ENCODE measurements around the gene PLEKHG1.

PLEKHG1 gene

GRCh38 chr6:150617496-150618460 is 18.1 kb downstream of the PLEKHG1 start:
- no peak for DNase-seq (ENCODE audit: low read depth, low spot score)
- Histone ChIP-seq H3K4me3 (ENCODE audit: low read length) (no peak overlapping the region), H3K27me3 (ENCODE audit: control insufficient read depth, insufficient read depth, low read length) (no peaks in the 10 kb centered on the region), H3K4me1 (ENCODE audit: control insufficient read depth, insufficient read depth, low read length) (no peaks in the 10 kb centered on the region), H3K36me3 (ENCODE audit: control insufficient read depth, insufficient read depth, low read length) (no peaks in the 10 kb centered on the region), H3K9me3 (ENCODE audit: control insufficient read depth, insufficient read depth, low read length) (no peaks in the 10 kb centered on the region), H3K27ac (ENCODE audit: low read length) (no peak overlapping the region)
- no CpG with 5 or more reads among the region's 6 CpGs for WGBS (ENCODE audit: insufficient coverage, insufficient read length)

- no peak for DNase-seq (ENCODE audit: low read depth, low spot score)
- H3K27me3 ChIP-seq (ENCODE audit: control insufficient read depth, insufficient read depth, low read length), result no peaks in the 10 kb centered on the region
- no peaks in the 10 kb centered on the region; the same call in 1 of the 2 replicates for H3K4me1 ChIP-seq (ENCODE audit: control insufficient read depth, insufficient read depth, low read length)
- H3K9me3 ChIP-seq (ENCODE audit: control insufficient read depth, insufficient read depth, low read length), result no peaks in the 10 kb centered on the region
- H3K36me3 ChIP-seq (ENCODE audit: control insufficient read depth, insufficient read depth, low read length), result 0 out of 2 replicates have a peak, but pooled peaks cover 4% of the 10 kb centered on the region
- H3K4me3 ChIP-seq (ENCODE audit: low read length), result no peak overlapping the region
- WGBS (ENCODE audit: insufficient coverage, insufficient read length), result no CpG with 5 or more reads among the region's 3 CpGs
- H3K27ac ChIP-seq (ENCODE audit: low read length), result no peak overlapping the region
Measured at GRCh38 chr6:150619275-150619674, 19.6 kb downstream of the PLEKHG1 start.

- no CpG with 5 or more reads among the region's 3 CpGs for WGBS (ENCODE audit: insufficient coverage, insufficient read length)
- no peak overlapping the region for H3K4me3 ChIP-seq (ENCODE audit: low read length)
- H3K4me1 ChIP-seq (ENCODE audit: control insufficient read depth, insufficient read depth, low read length), result no peaks in the 10 kb centered on the region; the same call in 1 of the 2 replicates
- H3K36me3 ChIP-seq (ENCODE audit: control insufficient read depth, insufficient read depth, low read length), result 0 out of 2 replicates have a peak, but pooled peaks cover 4% of the 10 kb centered on the region
- H3K9me3 ChIP-seq (ENCODE audit: control insufficient read depth, insufficient read depth, low read length), result no peaks in the 10 kb centered on the region
- no peak for DNase-seq (ENCODE audit: low read depth, low spot score)
- H3K27ac ChIP-seq (ENCODE audit: low read length), result no peak overlapping the region
- no peaks in the 10 kb centered on the region for H3K27me3 ChIP-seq (ENCODE audit: control insufficient read depth, insufficient read depth, low read length)
Measured at GRCh38 chr6:150620244-150620643, 20.6 kb downstream of the PLEKHG1 start.

GRCh38 chr6:150620763-150621162 is 21.1 kb downstream of the PLEKHG1 start:
- no peaks in the 10 kb centered on the region for H3K27me3 ChIP-seq (ENCODE audit: control insufficient read depth, insufficient read depth, low read length)
- DNase-seq (ENCODE audit: low read depth, low spot score), result no peak
- WGBS (ENCODE audit: insufficient coverage, insufficient read length), result no CpG with 5 or more reads among the region's 2 CpGs
- no peak overlapping the region for H3K27ac ChIP-seq (ENCODE audit: low read length)
- H3K36me3 ChIP-seq (ENCODE audit: control insufficient read depth, insufficient read depth, low read length), result 0 out of 2 replicates have a peak, but pooled peaks cover 4% of the 10 kb centered on the region
- no peaks in the 10 kb centered on the region; the same call in 1 of the 2 replicates for H3K4me1 ChIP-seq (ENCODE audit: control insufficient read depth, insufficient read depth, low read length)
- H3K9me3 ChIP-seq (ENCODE audit: control insufficient read depth, insufficient read depth, low read length), result no peaks in the 10 kb centered on the region
- H3K4me3 ChIP-seq (ENCODE audit: low read length), result no peak overlapping the region

GRCh38 chr6:150622476-150622875 is 22.8 kb downstream of the PLEKHG1 start:
- DNase-seq (ENCODE audit: low read depth, low spot score), result no peak
- no CpG with 5 or more reads among the region's 4 CpGs for WGBS (ENCODE audit: insufficient coverage, insufficient read length)
- H3K36me3 ChIP-seq (ENCODE audit: control insufficient read depth, insufficient read depth, low read length), result 0 out of 2 replicates have a peak, but pooled peaks cover 4% of the 10 kb centered on the region
- no peaks in the 10 kb centered on the region for H3K9me3 ChIP-seq (ENCODE audit: control insufficient read depth, insufficient read depth, low read length)
- H3K27me3 ChIP-seq (ENCODE audit: control insufficient read depth, insufficient read depth, low read length), result no peaks in the 10 kb centered on the region
- H3K27ac ChIP-seq (ENCODE audit: low read length), result no peak overlapping the region
- H3K4me3 ChIP-seq (ENCODE audit: low read length), result no peak overlapping the region
- no peaks in the 10 kb centered on the region; the same call in 1 of the 2 replicates for H3K4me1 ChIP-seq (ENCODE audit: control insufficient read depth, insufficient read depth, low read length)

- no peak for DNase-seq (ENCODE audit: low read depth, low spot score)
- no peaks in the 10 kb centered on the region; the same call in 1 of the 2 replicates for H3K4me1 ChIP-seq (ENCODE audit: control insufficient read depth, insufficient read depth, low read length)
- no peaks in the 10 kb centered on the region for H3K9me3 ChIP-seq (ENCODE audit: control insufficient read depth, insufficient read depth, low read length)
- no CpG with 5 or more reads among the region's 18 CpGs for whole genome bisulfite sequencing (ENCODE audit: insufficient coverage, insufficient read length)
- 0 out of 2 replicates have a peak, but pooled peaks cover 4% of the 10 kb centered on the region for H3K36me3 ChIP-seq (ENCODE audit: control insufficient read depth, insufficient read depth, low read length)
- no peak overlapping the region for H3K27ac ChIP-seq (ENCODE audit: low read length)
- no peaks in the 10 kb centered on the region for H3K27me3 ChIP-seq (ENCODE audit: control insufficient read depth, insufficient read depth, low read length)
- H3K4me3 ChIP-seq (ENCODE audit: low read length), result no peak overlapping the region
Measured at GRCh38 chr6:150622941-150623874, 23.5 kb downstream of the PLEKHG1 start.

GRCh38 chr6:150624191-150624590 is 24.5 kb downstream of the PLEKHG1 start:
- Histone ChIP-seq H3K36me3 (ENCODE audit: control insufficient read depth, insufficient read depth, low read length) (0 out of 2 replicates have a peak, but pooled peaks cover 4% of the 10 kb centered on the region), H3K4me3 (ENCODE audit: low read length) (no peak overlapping the region), H3K4me1 (ENCODE audit: control insufficient read depth, insufficient read depth, low read length) (no peaks in the 10 kb centered on the region; the same call in 1 of the 2 replicates), H3K27ac (ENCODE audit: low read length) (no peak overlapping the region), H3K9me3 (ENCODE audit: control insufficient read depth, insufficient read depth, low read length) (no peaks in the 10 kb centered on the region), H3K27me3 (ENCODE audit: control insufficient read depth, insufficient read depth, low read length) (no peaks in the 10 kb centered on the region)
- whole genome bisulfite sequencing (ENCODE audit: insufficient coverage, insufficient read length), result no CpG with 5 or more reads among the region's 5 CpGs
- no peak for DNase-seq (ENCODE audit: low read depth, low spot score)

- Histone ChIP-seq H3K27ac (ENCODE audit: low read length) (no peak overlapping the region), H3K36me3 (ENCODE audit: control insufficient read depth, insufficient read depth, low read length) (0 out of 2 replicates have a peak, but pooled peaks cover 4% of the 10 kb centered on the region), H3K4me3 (ENCODE audit: low read length) (no peak overlapping the region), H3K4me1 (ENCODE audit: control insufficient read depth, insufficient read depth, low read length) (no peaks in the 10 kb centered on the region; the same call in 1 of the 2 replicates), H3K27me3 (ENCODE audit: control insufficient read depth, insufficient read depth, low read length) (no peaks in the 10 kb centered on the region), H3K9me3 (ENCODE audit: control insufficient read depth, insufficient read depth, low read length) (no peaks in the 10 kb centered on the region)
- no CpG with 5 or more reads among the region's 4 CpGs for WGBS (ENCODE audit: insufficient coverage, insufficient read length)
- no peak for DNase-seq (ENCODE audit: low read depth, low spot score)
Measured at GRCh38 chr6:150625927-150626326, 26.2 kb downstream of the PLEKHG1 start.

- no peaks in the 10 kb centered on the region; the same call in 1 of the 2 replicates for H3K4me1 ChIP-seq (ENCODE audit: control insufficient read depth, insufficient read depth, low read length)
- H3K27ac ChIP-seq (ENCODE audit: low read length), result no peak overlapping the region
- 0 out of 2 replicates have a peak, but pooled peaks cover 4% of the 10 kb centered on the region for H3K36me3 ChIP-seq (ENCODE audit: control insufficient read depth, insufficient read depth, low read length)
- H3K27me3 ChIP-seq (ENCODE audit: control insufficient read depth, insufficient read depth, low read length), result no peaks in the 10 kb centered on the region
- no peaks in the 10 kb centered on the region for H3K9me3 ChIP-seq (ENCODE audit: control insufficient read depth, insufficient read depth, low read length)
- H3K4me3 ChIP-seq (ENCODE audit: low read length), result no peak overlapping the region
- DNase-seq (ENCODE audit: low read depth, low spot score), result no peak
Measured at GRCh38 chr6:150627154-150627553, 27.5 kb downstream of the PLEKHG1 start.

GRCh38 chr6:150627585-150628025 is 27.9 kb downstream of the PLEKHG1 start:
- Histone ChIP-seq H3K27me3 (ENCODE audit: control insufficient read depth, insufficient read depth, low read length) (no peaks in the 10 kb centered on the region), H3K27ac (ENCODE audit: low read length) (no peak overlapping the region), H3K9me3 (ENCODE audit: control insufficient read depth, insufficient read depth, low read length) (no peaks in the 10 kb centered on the region), H3K4me3 (ENCODE audit: low read length) (no peak overlapping the region), H3K4me1 (ENCODE audit: control insufficient read depth, insufficient read depth, low read length) (no peaks in the 10 kb centered on the region; the same call in 1 of the 2 replicates), H3K36me3 (ENCODE audit: control insufficient read depth, insufficient read depth, low read length) (0 out of 2 replicates have a peak, but pooled peaks cover 4% of the 10 kb centered on the region)
- no CpG with 5 or more reads among the region's 5 CpGs for WGBS (ENCODE audit: insufficient coverage, insufficient read length)
- DNase-seq (ENCODE audit: low read depth, low spot score), result no peak
